ENCODE results near the gene NAPA. TPM values are rescaled to one million over a fixed set of nuclear protein-coding genes. Genes with fewer than 3 reads are reported as not detected.

The NAPA gene
- total RNA-seq, 6 donors from 2014 or later, result 107 to 183 (median 152) TPM

DNA sequence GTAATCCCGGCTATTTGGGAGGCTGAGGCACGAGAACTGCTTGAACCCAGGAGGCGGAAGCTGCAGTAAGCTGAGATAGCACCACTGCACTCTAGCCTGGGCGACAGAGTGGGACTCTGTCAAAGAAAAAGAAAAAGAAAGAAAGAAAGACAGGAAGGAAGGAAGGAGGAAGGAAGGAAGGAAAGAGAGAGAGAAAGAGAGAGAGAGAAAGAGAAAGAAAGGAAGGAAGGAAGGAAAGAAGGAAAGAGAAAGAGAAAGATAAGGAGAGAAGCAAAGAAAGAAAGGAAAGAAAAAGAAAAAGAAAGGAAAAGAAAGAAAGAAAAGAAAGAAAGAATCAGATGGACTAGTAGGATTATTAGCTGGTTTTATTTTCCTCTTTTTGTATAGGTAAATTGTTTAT lies 35.3 kb upstream of the NAPA start:
- no peaks in the 10 kb centered on the region for H3K36me3 ChIP-seq
- TF ChIP-seq POLR2A (IDR thresholded peaks at IDR 0.05) (no peak), POLR2AphosphoS5 (IDR thresholded peaks at IDR 0.05) (no peak), EP300 (IDR thresholded peaks at IDR 0.05) (no peak)
- TF ChIP-seq, protein P1, sequence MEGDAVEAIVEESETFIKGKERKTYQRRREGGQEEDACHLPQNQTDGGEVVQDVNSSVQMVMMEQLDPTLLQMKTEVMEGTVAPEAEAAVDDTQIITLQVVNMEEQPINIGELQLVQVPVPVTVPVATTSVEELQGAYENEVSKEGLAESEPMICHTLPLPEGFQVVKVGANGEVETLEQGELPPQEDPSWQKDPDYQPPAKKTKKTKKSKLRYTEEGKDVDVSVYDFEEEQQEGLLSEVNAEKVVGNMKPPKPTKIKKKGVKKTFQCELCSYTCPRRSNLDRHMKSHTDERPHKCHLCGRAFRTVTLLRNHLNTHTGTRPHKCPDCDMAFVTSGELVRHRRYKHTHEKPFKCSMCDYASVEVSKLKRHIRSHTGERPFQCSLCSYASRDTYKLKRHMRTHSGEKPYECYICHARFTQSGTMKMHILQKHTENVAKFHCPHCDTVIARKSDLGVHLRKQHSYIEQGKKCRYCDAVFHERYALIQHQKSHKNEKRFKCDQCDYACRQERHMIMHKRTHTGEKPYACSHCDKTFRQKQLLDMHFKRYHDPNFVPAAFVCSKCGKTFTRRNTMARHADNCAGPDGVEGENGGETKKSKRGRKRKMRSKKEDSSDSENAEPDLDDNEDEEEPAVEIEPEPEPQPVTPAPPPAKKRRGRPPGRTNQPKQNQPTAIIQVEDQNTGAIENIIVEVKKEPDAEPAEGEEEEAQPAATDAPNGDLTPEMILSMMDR (IDR thresholded peaks at IDR 0.05), result no peak
- ATAC-seq (ENCODE audit: low FRiP score in 2 of 2) (no peak), DNase-seq (no peak)
- H3K4me1 ChIP-seq, result peaks cover 0 to 9% (median 6%) of the 10 kb centered on the region in 4 donors
- no peaks in the 10 kb centered on the region for H3K9me3 ChIP-seq
- no peak overlapping the region for H3K4me3 ChIP-seq
- WGBS, 2 donors, result 87 to 92% methylated on average over 4 of the region's 4 CpGs
- H3K27ac ChIP-seq, result peak overlapping the region in 1 of 4 donors; percentile 27
- H3K27me3 ChIP-seq, result peaks cover 0 to 7% (median 3%) of the 10 kb centered on the region in 4 donors

DNA sequence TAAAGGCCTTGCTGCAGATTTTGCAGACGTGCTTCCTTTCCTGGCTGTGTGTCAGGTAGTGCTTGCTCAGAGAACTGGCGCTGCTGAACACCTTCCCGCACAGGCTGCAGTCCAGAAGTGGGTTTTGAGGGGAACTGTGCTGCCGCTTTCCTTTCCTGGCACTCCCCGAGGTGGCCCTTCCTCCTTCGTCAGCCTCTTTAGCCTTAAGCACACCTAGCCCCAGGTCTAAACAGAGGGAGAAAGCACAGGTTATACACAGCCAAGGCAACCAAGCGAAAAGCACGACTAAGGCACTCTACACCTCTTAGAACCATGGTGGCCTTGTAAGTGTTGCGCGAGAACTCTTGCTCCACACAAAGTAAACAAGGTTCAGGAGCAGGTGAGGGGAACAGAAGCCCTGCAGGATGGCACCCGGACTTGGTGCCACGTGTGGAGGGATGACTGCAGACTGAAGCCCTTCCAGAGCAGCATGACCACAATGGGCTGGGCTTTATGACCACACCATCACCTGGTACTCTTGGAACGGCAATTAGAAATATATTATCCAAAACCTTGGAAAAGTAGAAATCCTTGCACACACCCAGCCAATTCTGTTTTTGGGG lies 34.5 kb upstream of the NAPA start:
- WGBS, 2 donors, result 68 to 75% methylated on average over 13 of the region's 13 CpGs
- TF ChIP-seq POLR2AphosphoS5 (IDR thresholded peaks at IDR 0.05) (peak; percentile 30 to 43), POLR2A (IDR thresholded peaks at IDR 0.05) (peak in 1 of 4 donors; percentile 47), EP300 (IDR thresholded peaks at IDR 0.05) (peak in 2 of 4 donors; percentile 38 to 49)
- TF ChIP-seq, protein P1 (IDR thresholded peaks at IDR 0.05), result no peak
- DNase-seq (peak in 1 of 2 donors; percentile 81), ATAC-seq (ENCODE audit: low FRiP score in 2 of 2) (peak; percentile 44 to 91)
- Histone ChIP-seq H3K4me3 (no peak overlapping the region), H3K27ac (peak overlapping the region in 2 of 4 donors; percentile 42 to 77), H3K36me3 (no peaks in the 10 kb centered on the region), H3K27me3 (peaks cover 0 to 12% (median 5%) of the 10 kb centered on the region in 4 donors), H3K4me1 (peaks cover 0 to 13% (median 10%) of the 10 kb centered on the region in 4 donors), H3K9me3 (no peaks in the 10 kb centered on the region)

GRCh38 chr19:47547199-47547598 lies 32.3 kb upstream of the NAPA start:
- peaks cover 0 to 13% (median 10%) of the 10 kb centered on the region in 4 donors for H3K4me1 ChIP-seq
- H3K36me3 ChIP-seq, result no peaks in the 10 kb centered on the region
- peaks cover 0 to 12% (median 5%) of the 10 kb centered on the region in 4 donors for H3K27me3 ChIP-seq
- no peaks in the 10 kb centered on the region for H3K9me3 ChIP-seq
- ATAC-seq (ENCODE audit: low FRiP score in 2 of 2), result no peak
- DNase-seq, result no peak
- H3K4me3 ChIP-seq, result no peak overlapping the region
- 72 to 86% methylated on average over 2 of the region's 2 CpGs for WGBS, 2 donors
- H3K27ac ChIP-seq, result no peak overlapping the region
- TF ChIP-seq POLR2A (IDR thresholded peaks at IDR 0.05) (no peak), POLR2AphosphoS5 (IDR thresholded peaks at IDR 0.05) (no peak), EP300 (IDR thresholded peaks at IDR 0.05) (no peak)
- TF ChIP-seq, protein P1 (IDR thresholded peaks at IDR 0.05), result no peak

- H3K36me3 ChIP-seq, result no peaks in the 10 kb centered on the region
- ATAC-seq (ENCODE audit: low FRiP score in 2 of 2), result peak in 1 of 2 donors; percentile 38
- peaks cover 0 to 13% (median 10%) of the 10 kb centered on the region in 4 donors for H3K4me1 ChIP-seq
- peak in 1 of 2 donors; percentile 79 for DNase-seq
- H3K27ac ChIP-seq, result no peak overlapping the region
- no peaks in the 10 kb centered on the region for H3K9me3 ChIP-seq
- WGBS, 2 donors, result 45% methylated on average over 35 of the region's 75 CpGs; no CpG with 5 or more reads in 1 of the 2 donors
- H3K4me3 ChIP-seq, result peak overlapping the region in 3 of 4 donors; percentile 13 to 35 (median 18)
- TF ChIP-seq POLR2AphosphoS5 (IDR thresholded peaks at IDR 0.05), result no peak
- no peak for TF ChIP-seq POLR2A (IDR thresholded peaks at IDR 0.05)
- TF ChIP-seq, protein P1 (IDR thresholded peaks at IDR 0.05), result no peak
- no peak for TF ChIP-seq EP300 (IDR thresholded peaks at IDR 0.05)
- peaks cover 0 to 12% (median 5%) of the 10 kb centered on the region in 4 donors for H3K27me3 ChIP-seq
Measured at GRCh38 chr19:47545061-47545948, 30.4 kb upstream of the NAPA start.
